Effector memory CD4-positive, alpha-beta T cell (primary cell): Measurements from ENCODE around the gene KIF25.

Experiments
- DNase-seq, 3 donors: peaks; one replicate each; pipeline ENCODE4 v3.0.0-alpha.2; 2020
- H3K27ac ChIP-seq: 2 replicates; pipeline ENCODE4 v1.7.0; 2013; ENCODE audit warnings: mild to moderate bottlenecking, low read length, moderate library complexity; ENCODE audit not compliant: insufficient read depth, poor library complexity, severe bottlenecking
- H3K27me3 ChIP-seq: replicated peaks from 2 replicates; pipeline ENCODE4 v1.7.0; 2013; ENCODE audit warnings: mild to moderate bottlenecking, low read length; ENCODE audit not compliant: insufficient read depth, control insufficient read depth, poor library complexity, severe bottlenecking
- H3K36me3 ChIP-seq: 2 replicates; pipeline ENCODE4 v1.7.0; 2013; ENCODE audit warnings: mild to moderate bottlenecking, low read length, moderate library complexity; ENCODE audit not compliant: control insufficient read depth, insufficient read depth
- H3K4me1 ChIP-seq: 2 replicates; pipeline ENCODE4 v1.7.0; 2013; ENCODE audit warnings: low read length, mild to moderate bottlenecking; ENCODE audit not compliant: control insufficient read depth, insufficient read depth, poor library complexity, severe bottlenecking
- H3K4me3 ChIP-seq: 2 replicates; pipeline ENCODE4 v1.7.0; 2013; ENCODE audit warnings: low read length, low read depth, mild to moderate bottlenecking; ENCODE audit not compliant: insufficient read depth, poor library complexity, severe bottlenecking
- H3K9me3 ChIP-seq: 2 replicates; pipeline ENCODE4 v1.7.0; 2013; ENCODE audit warnings: mild to moderate bottlenecking, low read length, moderate library complexity; ENCODE audit not compliant: control insufficient read depth

The KIF25 gene

GRCh38 chr6:168016176-168016620, 18.7 kb downstream of the KIF25 start:
- DNase-seq, result no peak
- Histone ChIP-seq H3K4me1 (no peaks in the 10 kb centered on the region), H3K27me3 (no peaks in the 10 kb centered on the region), H3K27ac (no peak overlapping the region), H3K36me3 (no peaks in the 10 kb centered on the region), H3K4me3 (no peak overlapping the region), H3K9me3 (peaks cover 3% of the 10 kb centered on the region)

GRCh38 chr6:168016721-168017525, 19.5 kb downstream of the KIF25 start:
- Histone ChIP-seq H3K4me3 (no peak overlapping the region), H3K27ac (no peak overlapping the region), H3K9me3 (no peaks in the 10 kb centered on the region), H3K27me3 (no peaks in the 10 kb centered on the region), H3K36me3 (no peaks in the 10 kb centered on the region), H3K4me1 (no peaks in the 10 kb centered on the region)
- no peak for DNase-seq

- Histone ChIP-seq H3K4me3 (no peak overlapping the region), H3K9me3 (no peaks in the 10 kb centered on the region), H3K4me1 (no peaks in the 10 kb centered on the region), H3K36me3 (no peaks in the 10 kb centered on the region), H3K27ac (no peak overlapping the region), H3K27me3 (no peaks in the 10 kb centered on the region)
- no peak for DNase-seq
Observed at GRCh38 chr6:168017629-168018028, 20.2 kb downstream of the KIF25 start.

GRCh38 chr6:168018664-168019063, 21.2 kb downstream of the KIF25 start:
- Histone ChIP-seq H3K27ac (no peak overlapping the region), H3K4me1 (no peaks in the 10 kb centered on the region), H3K9me3 (no peaks in the 10 kb centered on the region), H3K36me3 (no peaks in the 10 kb centered on the region), H3K27me3 (no peaks in the 10 kb centered on the region), H3K4me3 (no peak overlapping the region)
- DNase-seq, result no peak

- no peaks in the 10 kb centered on the region for H3K4me1 ChIP-seq
- no peaks in the 10 kb centered on the region for H3K27me3 ChIP-seq
- no peak overlapping the region for H3K4me3 ChIP-seq
- no peak overlapping the region for H3K27ac ChIP-seq
- no peak for DNase-seq
- no peaks in the 10 kb centered on the region for H3K36me3 ChIP-seq
- no peaks in the 10 kb centered on the region for H3K9me3 ChIP-seq
Observed at GRCh38 chr6:168020242-168020641, 22.8 kb downstream of the KIF25 start.

GRCh38 chr6:168021581-168021980, 24.1 kb downstream of the KIF25 start:
- no peak for DNase-seq
- Histone ChIP-seq H3K36me3 (no peaks in the 10 kb centered on the region), H3K9me3 (no peaks in the 10 kb centered on the region), H3K4me3 (no peak overlapping the region), H3K27ac (no peak overlapping the region), H3K27me3 (no peaks in the 10 kb centered on the region), H3K4me1 (no peaks in the 10 kb centered on the region)

- Histone ChIP-seq H3K4me1 (no peaks in the 10 kb centered on the region), H3K36me3 (no peaks in the 10 kb centered on the region), H3K27ac (no peak overlapping the region), H3K27me3 (no peaks in the 10 kb centered on the region), H3K9me3 (no peaks in the 10 kb centered on the region), H3K4me3 (no peak overlapping the region)
- no peak for DNase-seq
Observed at GRCh38 chr6:168022488-168023321, 25.2 kb downstream of the KIF25 start.

- no peaks in the 10 kb centered on the region for H3K9me3 ChIP-seq
- no peaks in the 10 kb centered on the region for H3K36me3 ChIP-seq
- H3K27ac ChIP-seq, result no peak overlapping the region
- no peaks in the 10 kb centered on the region for H3K27me3 ChIP-seq
- no peaks in the 10 kb centered on the region for H3K4me1 ChIP-seq
- no peak overlapping the region for H3K4me3 ChIP-seq
- DNase-seq, result no peak
Observed at GRCh38 chr6:168024951-168025510, 27.6 kb downstream of the KIF25 start.

- H3K9me3 ChIP-seq, result no peaks in the 10 kb centered on the region
- H3K4me1 ChIP-seq, result no peaks in the 10 kb centered on the region
- no peaks in the 10 kb centered on the region for H3K27me3 ChIP-seq
- DNase-seq, result no peak
- no peaks in the 10 kb centered on the region for H3K36me3 ChIP-seq
- no peak overlapping the region for H3K4me3 ChIP-seq
- no peak overlapping the region for H3K27ac ChIP-seq
Observed at GRCh38 chr6:168025831-168026710, 28.6 kb downstream of the KIF25 start.
